ENCODE data around the gene TUSC2. TPM values are rescaled to one million over a fixed set of nuclear protein-coding genes. Genes with fewer than 3 reads are reported as not detected.

Gene TUSC2
- total RNA-seq, 1 experiment from 2014 or later, result 33.5 TPM

DNA sequence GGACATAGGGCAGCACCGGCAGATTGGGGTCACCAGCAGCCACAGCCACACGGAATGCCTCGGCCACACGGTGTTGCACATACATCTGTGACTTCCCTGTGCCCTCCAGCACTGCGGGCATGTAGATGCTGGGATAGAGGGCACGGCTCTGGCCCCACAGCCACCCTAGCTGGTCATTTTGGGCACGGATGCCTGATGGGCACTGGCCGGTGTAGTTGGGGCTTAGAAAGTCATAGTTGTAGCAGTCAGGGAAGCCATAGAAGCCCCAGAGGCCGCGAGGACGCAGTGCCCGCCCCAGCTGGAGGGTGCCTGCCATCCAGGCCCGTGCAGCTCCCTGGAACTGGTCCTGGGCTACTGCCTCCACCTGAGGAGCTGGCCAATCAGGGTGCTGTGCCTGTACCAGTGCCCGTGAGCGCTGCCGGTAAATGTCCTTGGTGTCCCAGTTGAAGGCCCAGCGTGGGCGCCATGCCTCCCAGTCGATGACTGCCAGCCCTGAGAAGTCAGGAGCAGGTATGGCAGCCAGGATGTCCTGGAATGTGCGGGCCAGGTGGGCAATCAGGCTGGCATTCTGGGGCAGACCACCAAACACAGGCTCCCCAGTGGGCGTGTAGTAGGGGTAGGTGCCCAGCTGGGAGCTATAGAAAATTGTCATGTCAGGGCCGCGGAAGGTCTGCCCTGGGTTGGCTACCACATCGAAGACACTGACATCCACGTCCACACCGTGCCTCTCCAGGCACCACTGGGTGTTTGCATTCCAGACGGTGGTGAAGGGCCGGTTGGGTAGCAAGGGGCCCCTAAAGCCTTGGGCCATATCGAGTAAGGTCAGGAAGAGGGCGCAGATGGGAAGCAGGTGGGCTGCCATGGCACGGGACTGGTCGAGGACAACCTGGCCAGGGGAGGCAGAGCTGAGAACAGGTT lies 25.7 kb downstream of the TUSC2 start:
- Histone ChIP-seq H3T11ph (ENCODE audit: low read length) (no peak overlapping the region), H2BK120ac (ENCODE audit: low read depth, low read length, poor library complexity, severe bottlenecking) (no peak overlapping the region), H4K91ac (ENCODE audit: insufficient read length, low read depth, low read length) (no peak overlapping the region), H2BK20ac (ENCODE audit: low read depth, low read length, poor library complexity, severe bottlenecking) (no peak overlapping the region), H3K27ac (ENCODE audit: insufficient read length, low read depth, low read length) (no peak overlapping the region), H4K5ac (ENCODE audit: insufficient read length, low read depth, low read length) (no peak overlapping the region), H3K23me2 (ENCODE audit: insufficient read length, low read depth, low read length, poor library complexity, severe bottlenecking) (peaks cover 6% of the 10 kb centered on the region), H4K8ac (replicated peaks; ENCODE audit: insufficient read length, low read depth, low read length) (no peak overlapping the region), H4K20me1 (ENCODE audit: control insufficient read depth, insufficient read depth, insufficient read length) (no peaks in the 10 kb centered on the region), H3K18ac (ENCODE audit: insufficient read length, low read depth, low read length) (no peak overlapping the region), H3K56ac (ENCODE audit: insufficient read length, low read depth, low read length) (no peak overlapping the region), H3K4me1 (ENCODE audit: insufficient read depth, low read length) (no peaks in the 10 kb centered on the region), H3K23ac (ENCODE audit: insufficient read length, low read depth, low read length) (no peak overlapping the region), H3K9me3 (ENCODE audit: control insufficient read depth, low read depth, low read length) (no peaks in the 10 kb centered on the region), H3K4me2 (ENCODE audit: insufficient read depth, insufficient read length, low read length) (no peak overlapping the region), H3K14ac (ENCODE audit: insufficient read depth, low read length) (no peak overlapping the region), H3K9ac (ENCODE audit: extremely low read depth, insufficient read length, low read length) (no peak overlapping the region), H2BK12ac (ENCODE audit: insufficient read length, low read depth, low read length) (no peak overlapping the region), H3K79me1 (ENCODE audit: insufficient read depth, low read depth, low read length, poor library complexity, severe bottlenecking) (no peaks in the 10 kb centered on the region), H3K27me3 (ENCODE audit: insufficient read depth, low read length) (no peaks in the 10 kb centered on the region), H3K4ac (ENCODE audit: low read depth, low read length) (no peak overlapping the region), H2AK5ac (ENCODE audit: insufficient read length, low read length) (no peak overlapping the region), H3K79me2 (ENCODE audit: insufficient read depth, low read length) (no peaks in the 10 kb centered on the region), H2BK5ac (ENCODE audit: insufficient read length, low read length) (no peak overlapping the region), H2AFZ (ENCODE audit: low read length) (no peak overlapping the region), H2BK15ac (ENCODE audit: low read depth, low read length) (no peak overlapping the region)
- Mint-ChIP-seq H3K27me3 (ENCODE audit: low read depth) (no peaks in the 10 kb centered on the region), H3K4me3 (no peak overlapping the region), H3K27ac (peak overlapping the region in 2 of 3 experiments; percentile 82 to 86; a peak in 4 of 7 replicates), H3K4me1 (peaks cover 25 to 27% of the 10 kb centered on the region in 2 experiments), H3K9me3 (peaks cover 8 to 17% of the 10 kb centered on the region in 2 experiments), H3K36me3 (ENCODE audit: insufficient read depth in 1 of 3, low read depth in 3 of 3) (peaks cover 0 to 2% (median 2%) of the 10 kb centered on the region in 3 experiments; a peak in 1 of 7 replicates)
- TF ChIP-seq, protein P1, sequence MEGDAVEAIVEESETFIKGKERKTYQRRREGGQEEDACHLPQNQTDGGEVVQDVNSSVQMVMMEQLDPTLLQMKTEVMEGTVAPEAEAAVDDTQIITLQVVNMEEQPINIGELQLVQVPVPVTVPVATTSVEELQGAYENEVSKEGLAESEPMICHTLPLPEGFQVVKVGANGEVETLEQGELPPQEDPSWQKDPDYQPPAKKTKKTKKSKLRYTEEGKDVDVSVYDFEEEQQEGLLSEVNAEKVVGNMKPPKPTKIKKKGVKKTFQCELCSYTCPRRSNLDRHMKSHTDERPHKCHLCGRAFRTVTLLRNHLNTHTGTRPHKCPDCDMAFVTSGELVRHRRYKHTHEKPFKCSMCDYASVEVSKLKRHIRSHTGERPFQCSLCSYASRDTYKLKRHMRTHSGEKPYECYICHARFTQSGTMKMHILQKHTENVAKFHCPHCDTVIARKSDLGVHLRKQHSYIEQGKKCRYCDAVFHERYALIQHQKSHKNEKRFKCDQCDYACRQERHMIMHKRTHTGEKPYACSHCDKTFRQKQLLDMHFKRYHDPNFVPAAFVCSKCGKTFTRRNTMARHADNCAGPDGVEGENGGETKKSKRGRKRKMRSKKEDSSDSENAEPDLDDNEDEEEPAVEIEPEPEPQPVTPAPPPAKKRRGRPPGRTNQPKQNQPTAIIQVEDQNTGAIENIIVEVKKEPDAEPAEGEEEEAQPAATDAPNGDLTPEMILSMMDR (conservative IDR thresholded peaks at IDR 0.05), result no peak
- no CpG with 5 or more reads among the region's 32 CpGs for WGBS (ENCODE audit: extremely low coverage, insufficient read length, low lambda C conversion rate)
- DNase-seq, result no peak

All from H9 (cell line).